Activated CD4-positive, alpha-beta T cell treated with anti-CD3 and anti-CD28 coated beads for 24 hours (primary cell): Measurements from ENCODE around the gene DNAJC5G.
"Not testable (repeated sequence)": the region's sequence is repeated elsewhere in the genome, so short reads cannot be mapped to it uniquely, and the experiment has no call there.

ENCODE experiments used
- DNase-seq, 2 donors: peaks; one replicate each; pipeline ENCODE4 v3.0.0-alpha.2; 2020; ENCODE audit warnings: low read depth in 2 of 2

Gene DNAJC5G

GRCh38 chr2:27251766-27252165, 23.5 kb upstream of the DNAJC5G start:
- no peak for DNase-seq

GRCh38 chr2:27255187-27255586, 20.0 kb upstream of the DNAJC5G start:
- DNase-seq, result no peak

GRCh38 chr2:27255660-27256059, 19.6 kb upstream of the DNAJC5G start:
- no peak for DNase-seq

GRCh38 chr2:27256855-27257454, 18.3 kb upstream of the DNAJC5G start:
- no peak for DNase-seq

GRCh38 chr2:27258051-27258450, 17.2 kb upstream of the DNAJC5G start:
- no peak for DNase-seq

GRCh38 chr2:27261241-27261925, 13.8 kb upstream of the DNAJC5G start:
- DNase-seq, result no peak

GRCh38 chr2:27261926-27262298, 13.3 kb upstream of the DNAJC5G start:
- no peak for DNase-seq

GRCh38 chr2:27262379-27263286, 12.6 kb upstream of the DNAJC5G start, which contains the start of gene SLC30A3:
SLC30A3 (minus strand) TSS chr2:27263047; CDS start chr2:27262906, 141 bp downstream.
- peak; percentile 58 to 73 for DNase-seq

GRCh38 chr2:27263287-27264252, 11.7 kb upstream of the DNAJC5G start:
- no peak for DNase-seq

GRCh38 chr2:27264253-27264752, 10.9 kb upstream of the DNAJC5G start:
- no peak for DNase-seq

- peak; percentile 35 to 55 for DNase-seq
Observed at GRCh38 chr2:27264753-27265535, 10.3 kb upstream of the DNAJC5G start.

- no peak for DNase-seq
Observed at GRCh38 chr2:27265536-27265870, 9.7 kb upstream of the DNAJC5G start.

GRCh38 chr2:27268296-27268695, 6.9 kb upstream of the DNAJC5G start:
- not testable (repeated sequence) for DNase-seq

GRCh38 chr2:27270131-27270530, 5.1 kb upstream of the DNAJC5G start:
- no peak for DNase-seq

GRCh38 chr2:27270670-27271069, 4.6 kb upstream of the DNAJC5G start:
- no peak for DNase-seq

- DNase-seq, result no peak
Observed at GRCh38 chr2:27271631-27272340, 3.4 kb upstream of the DNAJC5G start.

GRCh38 chr2:27272537-27273522, 2.4 kb upstream of the DNAJC5G start:
- not testable (repeated sequence) for DNase-seq

GRCh38 chr2:27278010-27278409, 2.8 kb downstream of the DNAJC5G start:
- no peak for DNase-seq

- no peak for DNase-seq
Observed at GRCh38 chr2:27280826-27281225, 5.6 kb downstream of the DNAJC5G start.
